ENCODE measurements around the gene KCNJ2.

The KCNJ2 gene

DNA sequence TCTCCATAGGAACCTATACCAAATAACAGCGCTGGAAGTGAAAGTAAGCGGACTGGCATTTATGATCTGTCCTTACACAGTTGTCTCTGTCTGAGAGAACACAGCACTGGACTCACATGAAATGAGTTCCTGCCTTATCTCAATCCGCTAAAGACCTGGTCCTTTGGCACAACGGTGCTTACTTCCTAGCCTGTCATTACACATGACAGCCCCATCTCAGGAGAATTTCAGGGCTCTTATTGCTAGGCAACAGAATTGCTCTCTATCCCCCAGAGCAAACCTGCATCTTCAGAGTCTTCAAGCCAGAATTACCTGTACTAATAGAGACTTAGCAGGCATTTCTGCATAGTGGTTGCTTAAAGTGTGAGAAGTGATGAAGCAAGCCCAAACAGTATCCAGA, 4.3 kb downstream of the KCNJ2 start:
- TF ChIP-seq, protein P1, sequence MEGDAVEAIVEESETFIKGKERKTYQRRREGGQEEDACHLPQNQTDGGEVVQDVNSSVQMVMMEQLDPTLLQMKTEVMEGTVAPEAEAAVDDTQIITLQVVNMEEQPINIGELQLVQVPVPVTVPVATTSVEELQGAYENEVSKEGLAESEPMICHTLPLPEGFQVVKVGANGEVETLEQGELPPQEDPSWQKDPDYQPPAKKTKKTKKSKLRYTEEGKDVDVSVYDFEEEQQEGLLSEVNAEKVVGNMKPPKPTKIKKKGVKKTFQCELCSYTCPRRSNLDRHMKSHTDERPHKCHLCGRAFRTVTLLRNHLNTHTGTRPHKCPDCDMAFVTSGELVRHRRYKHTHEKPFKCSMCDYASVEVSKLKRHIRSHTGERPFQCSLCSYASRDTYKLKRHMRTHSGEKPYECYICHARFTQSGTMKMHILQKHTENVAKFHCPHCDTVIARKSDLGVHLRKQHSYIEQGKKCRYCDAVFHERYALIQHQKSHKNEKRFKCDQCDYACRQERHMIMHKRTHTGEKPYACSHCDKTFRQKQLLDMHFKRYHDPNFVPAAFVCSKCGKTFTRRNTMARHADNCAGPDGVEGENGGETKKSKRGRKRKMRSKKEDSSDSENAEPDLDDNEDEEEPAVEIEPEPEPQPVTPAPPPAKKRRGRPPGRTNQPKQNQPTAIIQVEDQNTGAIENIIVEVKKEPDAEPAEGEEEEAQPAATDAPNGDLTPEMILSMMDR (IDR thresholded peaks at IDR 0.05; ENCODE audit: low read depth, low read length, missing control alignments): no peak
- no peak for DNase-seq (ENCODE audit: low read depth)
- in situ Hi-C loops (cut with HindIII; ENCODE audit: low sequenced_read_pairs): no loop called here
- H3K4me3 ChIP-seq (ENCODE audit: low read depth, low read length): no peak overlapping the region

DNA sequence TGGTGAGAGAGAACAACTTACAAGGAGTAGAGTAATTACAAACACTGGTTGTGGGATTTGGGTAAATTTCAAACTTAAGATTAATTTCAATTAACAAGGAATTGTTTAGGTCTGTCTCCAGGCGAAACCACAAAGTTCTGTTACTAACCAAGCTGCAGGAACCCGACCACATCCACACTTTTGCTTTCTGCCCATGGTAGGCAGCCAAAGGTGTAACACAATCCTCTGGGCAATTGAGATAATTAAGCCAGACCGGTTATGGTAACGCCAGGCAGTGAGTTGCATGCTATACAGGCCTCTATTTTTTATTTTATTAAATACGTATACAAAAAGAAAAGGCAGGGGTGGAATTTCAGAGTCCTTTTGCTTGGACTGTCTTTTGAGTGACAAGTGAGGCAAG, 12.0 kb downstream of the KCNJ2 start:
- DNase-seq (ENCODE audit: low read depth): peak; percentile 80
- H3K4me3 ChIP-seq (ENCODE audit: low read depth, low read length): no peak overlapping the region
- TF ChIP-seq, protein P1 (IDR thresholded peaks at IDR 0.05; ENCODE audit: low read depth, low read length, missing control alignments): no peak
- in situ Hi-C loops (cut with HindIII; ENCODE audit: low sequenced_read_pairs): no loop called here

DNA sequence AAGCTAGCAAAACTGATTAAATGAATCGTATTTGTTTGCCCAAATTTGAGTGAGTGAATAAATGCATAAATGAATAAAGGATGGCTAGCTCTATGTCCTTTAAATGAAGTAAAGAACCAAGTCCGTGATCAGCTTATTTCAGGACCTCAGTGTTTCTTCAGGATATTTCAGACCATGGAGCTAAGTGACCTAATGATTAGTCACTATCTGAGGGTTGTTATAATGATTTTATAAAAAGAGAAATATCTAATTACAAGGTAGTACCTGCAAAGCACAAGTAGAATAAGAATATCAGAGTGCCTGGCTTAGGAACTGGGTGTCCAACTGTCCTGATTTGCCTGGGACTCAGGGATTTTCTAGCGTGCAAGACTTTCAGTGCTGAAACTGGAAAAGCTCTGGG, 12.5 kb downstream of the KCNJ2 start:
- TF ChIP-seq, protein P1 (IDR thresholded peaks at IDR 0.05; ENCODE audit: low read depth, low read length, missing control alignments): no peak
- in situ Hi-C loops (cut with HindIII; ENCODE audit: low sequenced_read_pairs): no loop called here
- no peak for DNase-seq (ENCODE audit: low read depth)
- H3K4me3 ChIP-seq (ENCODE audit: low read depth, low read length): no peak overlapping the region

DNA sequence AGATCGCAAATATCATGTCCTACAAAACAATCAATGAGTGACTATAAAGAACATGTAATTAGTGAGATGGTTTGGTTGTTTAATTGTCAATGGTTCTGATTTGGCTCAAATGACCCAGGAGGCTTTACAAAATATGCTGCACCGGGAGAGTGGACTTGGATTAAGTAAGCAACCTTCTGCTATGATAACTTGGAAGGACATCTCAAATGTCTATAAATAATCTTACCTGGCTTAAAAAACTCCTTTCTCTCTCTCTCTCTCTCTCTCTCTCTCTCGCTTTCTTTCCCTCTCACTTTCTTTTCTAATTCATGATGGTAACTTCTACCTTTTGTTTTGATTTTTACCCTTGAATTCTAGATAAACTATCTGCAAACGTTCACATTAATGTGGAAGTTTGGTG, 14.2 kb downstream of the KCNJ2 start:
- no peak overlapping the region for H3K4me3 ChIP-seq (ENCODE audit: low read depth, low read length)
- DNase-seq (ENCODE audit: low read depth): no peak
- in situ Hi-C loops (cut with HindIII; ENCODE audit: low sequenced_read_pairs): no loop called here
- TF ChIP-seq, protein P1 (IDR thresholded peaks at IDR 0.05; ENCODE audit: low read depth, low read length, missing control alignments): no peak

DNA sequence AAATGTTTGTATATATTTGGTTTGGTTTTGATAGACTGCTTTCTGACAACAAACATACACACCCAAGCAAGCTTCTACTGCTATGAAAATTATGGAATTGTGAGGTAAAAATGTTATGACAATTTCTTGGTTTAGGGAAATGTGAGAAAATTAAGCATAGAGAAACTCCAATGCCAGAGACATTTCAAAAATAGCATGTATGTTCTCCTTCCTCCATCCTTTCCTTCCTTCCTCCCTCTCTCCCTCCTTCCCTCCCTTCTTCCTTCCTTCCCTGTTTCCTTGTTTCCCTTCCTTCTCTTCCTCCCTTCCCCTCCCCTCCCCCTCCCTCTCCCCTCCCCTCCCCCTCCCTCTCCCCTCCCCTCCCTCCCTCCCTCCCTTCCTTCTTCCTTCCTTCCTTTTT, 14.9 kb downstream of the KCNJ2 start:
- TF ChIP-seq, protein P1 (IDR thresholded peaks at IDR 0.05; ENCODE audit: low read depth, low read length, missing control alignments): no peak
- no peak overlapping the region for H3K4me3 ChIP-seq (ENCODE audit: low read depth, low read length)
- DNase-seq (ENCODE audit: low read depth): no peak
- in situ Hi-C loops (cut with HindIII; ENCODE audit: low sequenced_read_pairs): no loop called here

DNA sequence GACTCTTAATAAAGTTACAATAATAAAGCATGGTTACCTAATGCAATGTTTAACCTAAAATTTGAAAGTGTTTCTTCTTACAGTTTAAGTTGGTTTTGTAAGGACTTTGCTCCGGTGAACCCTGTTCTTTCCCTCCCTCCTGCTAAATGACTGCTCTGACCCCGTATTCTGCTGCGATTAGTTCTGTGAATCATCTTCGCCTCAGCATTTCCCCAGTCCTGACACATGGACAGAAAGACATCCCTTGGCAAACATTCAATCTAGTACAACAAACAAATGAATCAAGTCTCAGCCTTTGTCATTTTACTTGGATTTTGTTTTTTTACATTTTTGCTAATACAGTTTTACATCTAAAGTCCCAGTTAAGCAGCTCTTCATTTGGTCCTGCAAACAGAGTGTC, 15.4 kb downstream of the KCNJ2 start:
- in situ Hi-C loops (cut with HindIII; ENCODE audit: low sequenced_read_pairs): no loop called here
- no peak overlapping the region for H3K4me3 ChIP-seq (ENCODE audit: low read depth, low read length)
- TF ChIP-seq, protein P1 (IDR thresholded peaks at IDR 0.05; ENCODE audit: low read depth, low read length, missing control alignments): no peak
- no peak for DNase-seq (ENCODE audit: low read depth)

DNA sequence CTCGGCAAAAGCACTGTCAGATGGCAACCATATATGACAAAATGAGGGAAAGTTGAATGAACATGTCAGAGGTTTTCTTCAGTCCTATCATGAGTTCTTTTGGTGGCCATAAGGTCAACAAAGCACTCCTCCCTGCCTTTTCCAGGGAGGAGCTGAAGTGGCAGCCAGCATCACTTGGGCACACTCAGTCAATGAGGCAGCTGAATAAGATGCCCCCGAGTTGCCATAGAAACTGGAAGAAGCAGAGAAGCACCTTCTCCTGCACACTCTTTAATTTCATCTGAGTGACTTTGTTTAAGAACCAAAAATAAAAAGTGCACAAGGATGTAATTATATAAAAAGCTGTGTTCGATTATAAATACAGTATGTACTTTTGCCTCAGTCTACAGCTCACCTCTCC, 16.0 kb downstream of the KCNJ2 start:
- DNase-seq (ENCODE audit: low read depth): no peak
- in situ Hi-C loops (cut with HindIII; ENCODE audit: low sequenced_read_pairs): no loop called here
- TF ChIP-seq, protein P1 (IDR thresholded peaks at IDR 0.05; ENCODE audit: low read depth, low read length, missing control alignments): no peak
- no peak overlapping the region for H3K4me3 ChIP-seq (ENCODE audit: low read depth, low read length)

Data from astrocyte of the cerebellum (primary cell).